ENCODE measurements around the gene LRRFIP1. TPM values are rescaled to one million over a fixed set of nuclear protein-coding genes. Genes with fewer than 3 reads are reported as not detected.
A peak's percentile ranks its signal among the peaks of the same experiment; 100 is the strongest.
"Not testable (repeated sequence)": the region's sequence is repeated elsewhere in the genome, so short reads cannot be mapped to it uniquely, and the experiment has no call there.

Gene LRRFIP1
- total RNA-seq, 1 donor, result 64.3 TPM

DNA sequence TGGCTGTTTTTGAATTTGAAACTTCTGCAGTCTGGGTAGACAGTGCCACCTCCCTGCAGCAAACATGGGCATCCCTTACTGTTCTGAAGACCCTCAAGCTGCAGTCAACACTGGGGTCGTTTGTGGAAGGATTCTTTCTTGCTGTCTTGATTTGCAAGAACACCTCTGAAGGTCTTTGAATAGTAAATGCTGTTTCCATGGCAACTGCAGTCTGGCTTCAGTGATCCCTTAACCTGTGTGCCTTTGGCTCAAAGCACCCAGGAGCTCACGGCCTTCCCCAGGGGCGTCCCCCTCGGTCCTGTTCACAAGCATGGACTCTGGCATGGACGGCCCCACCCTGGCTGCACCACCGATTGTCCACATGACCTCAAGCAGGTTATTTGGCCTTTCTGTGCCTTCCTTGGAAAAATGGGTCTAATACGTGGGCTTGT is 38.3 kb downstream of the LRRFIP1 start:
- no peak overlapping the region for H3K4me3 ChIP-seq (ENCODE audit: low read depth, low read length)
- no peak for DNase-seq (ENCODE audit: low read depth)
- TF ChIP-seq, protein P1, sequence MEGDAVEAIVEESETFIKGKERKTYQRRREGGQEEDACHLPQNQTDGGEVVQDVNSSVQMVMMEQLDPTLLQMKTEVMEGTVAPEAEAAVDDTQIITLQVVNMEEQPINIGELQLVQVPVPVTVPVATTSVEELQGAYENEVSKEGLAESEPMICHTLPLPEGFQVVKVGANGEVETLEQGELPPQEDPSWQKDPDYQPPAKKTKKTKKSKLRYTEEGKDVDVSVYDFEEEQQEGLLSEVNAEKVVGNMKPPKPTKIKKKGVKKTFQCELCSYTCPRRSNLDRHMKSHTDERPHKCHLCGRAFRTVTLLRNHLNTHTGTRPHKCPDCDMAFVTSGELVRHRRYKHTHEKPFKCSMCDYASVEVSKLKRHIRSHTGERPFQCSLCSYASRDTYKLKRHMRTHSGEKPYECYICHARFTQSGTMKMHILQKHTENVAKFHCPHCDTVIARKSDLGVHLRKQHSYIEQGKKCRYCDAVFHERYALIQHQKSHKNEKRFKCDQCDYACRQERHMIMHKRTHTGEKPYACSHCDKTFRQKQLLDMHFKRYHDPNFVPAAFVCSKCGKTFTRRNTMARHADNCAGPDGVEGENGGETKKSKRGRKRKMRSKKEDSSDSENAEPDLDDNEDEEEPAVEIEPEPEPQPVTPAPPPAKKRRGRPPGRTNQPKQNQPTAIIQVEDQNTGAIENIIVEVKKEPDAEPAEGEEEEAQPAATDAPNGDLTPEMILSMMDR (IDR thresholded peaks at IDR 0.05; ENCODE audit: insufficient read depth, low read depth, low read length), result no peak

- DNase-seq (ENCODE audit: low read depth), result no peak
- TF ChIP-seq, protein P1 (IDR thresholded peaks at IDR 0.05; ENCODE audit: insufficient read depth, low read depth, low read length), result no peak
Observed at GRCh38 chr2:237666606-237667005, 39.2 kb downstream of the LRRFIP1 start.

DNA sequence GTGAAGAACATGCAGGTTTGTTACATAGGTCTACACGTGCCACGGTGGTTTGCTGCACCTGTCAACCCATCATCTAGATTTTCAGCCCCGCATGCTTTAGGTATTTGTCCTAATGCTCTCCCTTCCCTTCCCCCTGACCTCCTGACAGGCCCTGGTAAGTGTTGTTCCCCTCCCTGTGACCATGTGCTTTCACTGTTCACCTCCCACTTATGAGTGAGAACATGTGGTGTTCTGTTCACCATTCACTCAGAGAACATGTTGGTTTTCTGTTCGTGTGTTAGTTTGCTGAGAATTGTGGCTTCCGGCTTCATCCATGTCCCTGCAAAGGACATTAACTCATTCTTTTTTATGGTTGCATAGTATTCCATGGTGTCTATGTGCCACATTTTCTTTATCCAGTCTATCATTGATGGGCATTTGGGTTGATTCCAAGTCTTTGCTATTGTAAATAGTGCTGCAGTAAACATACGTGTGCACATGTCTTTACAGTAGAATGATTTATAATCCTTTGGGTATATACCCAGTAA is 39.7 kb downstream of the LRRFIP1 start:
- DNase-seq (ENCODE audit: low read depth); H3K4me3 ChIP-seq (ENCODE audit: low read depth, low read length): not testable (repeated sequence)

More at GRCh38 chr2:237666606-237667005, 39.2 kb downstream of the LRRFIP1 start:
- no peak overlapping the region for H3K4me3 ChIP-seq (ENCODE audit: low read depth, low read length)

DNA sequence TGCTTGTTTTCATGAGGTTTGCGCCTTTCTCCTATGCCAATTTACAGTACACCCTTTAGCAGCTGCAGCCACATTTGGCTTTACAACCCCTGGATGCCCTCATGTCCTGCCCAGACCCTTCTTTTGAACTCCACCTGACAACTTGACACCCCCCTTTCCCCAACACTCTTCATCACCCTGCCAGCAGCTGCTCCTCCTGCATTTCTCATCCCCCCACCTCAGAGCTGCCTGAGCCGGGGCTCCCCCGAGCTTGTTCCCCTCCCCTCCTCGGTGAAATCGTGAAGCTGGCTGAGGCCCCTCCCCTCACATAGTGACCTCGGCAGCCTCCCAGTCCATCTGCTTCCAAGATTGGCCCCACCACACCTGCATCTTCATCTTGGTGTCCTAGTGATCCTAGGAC is 40.5 kb downstream of the LRRFIP1 start:
- H3K4me3 ChIP-seq (ENCODE audit: low read depth, low read length), result no peak overlapping the region
- no peak for DNase-seq (ENCODE audit: low read depth)
- TF ChIP-seq, protein P1 (IDR thresholded peaks at IDR 0.05; ENCODE audit: insufficient read depth, low read depth, low read length), result no peak

GRCh38 chr2:237668440-237668839 is 41.1 kb downstream of the LRRFIP1 start:
- no peak overlapping the region for H3K4me3 ChIP-seq (ENCODE audit: low read depth, low read length)
- TF ChIP-seq, protein P1 (IDR thresholded peaks at IDR 0.05; ENCODE audit: insufficient read depth, low read depth, low read length), result no peak
- DNase-seq (ENCODE audit: low read depth), result no peak

DNA sequence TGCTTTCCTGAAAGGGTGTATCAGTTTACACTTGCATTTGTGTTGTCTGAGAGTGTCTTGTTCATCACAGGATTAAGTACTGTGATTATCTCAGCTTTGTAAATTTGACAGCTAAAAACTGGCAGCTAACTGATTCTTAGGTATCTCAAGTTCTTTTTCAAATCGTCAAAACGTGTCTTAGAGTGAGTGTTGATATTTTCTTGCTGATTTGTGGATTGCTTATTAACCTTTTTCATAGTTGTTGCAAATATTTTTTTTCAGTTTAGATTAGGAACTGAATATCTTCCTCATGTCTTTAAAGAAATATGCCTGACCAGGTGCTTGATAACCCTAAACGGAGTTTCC is 41.9 kb downstream of the LRRFIP1 start:
- TF ChIP-seq, protein P1 (IDR thresholded peaks at IDR 0.05; ENCODE audit: insufficient read depth, low read depth, low read length), result no peak
- H3K4me3 ChIP-seq (ENCODE audit: low read depth, low read length), result no peak overlapping the region
- DNase-seq (ENCODE audit: low read depth), result no peak

- H3K4me3 ChIP-seq (ENCODE audit: low read depth, low read length), result no peak overlapping the region
- peak; percentile 99 for DNase-seq (ENCODE audit: low read depth)
- TF ChIP-seq, protein P1 (IDR thresholded peaks at IDR 0.05; ENCODE audit: insufficient read depth, low read depth, low read length), result no peak
Observed at GRCh38 chr2:237669628-237670392, 42.4 kb downstream of the LRRFIP1 start.
